DND-41 (cell line): Measurements from ENCODE around the gene GNAO1.

Experiments used
- ATAC-seq: fragments of 200-7000 bp; cut with Tn5 transposase; 3 replicates; pipeline ENCODE4 v1.9.1; 2021; ENCODE audit warnings: low read depth; ENCODE audit not compliant: insufficient read depth
- DNase-seq: peaks from one replicate; pipeline ENCODE4 v3.0.0-alpha.2; 2020
- H2AFZ ChIP-seq: 2 replicates; pipeline ENCODE4 v1.6.0; 2012; ENCODE audit warnings: low read depth, low read length
- H3K27ac ChIP-seq: 2 replicates; pipeline ENCODE4 v1.5.1; 2012; ENCODE audit warnings: low read length, inconsistent platforms
- H3K27me3 ChIP-seq: fragments of 200-600 bp; sonication (generic); 2 replicates; pipeline ENCODE4 v1.6.0; 2012; ENCODE audit warnings: low read length, mild to moderate bottlenecking, inconsistent platforms; ENCODE audit not compliant: insufficient read depth, poor library complexity
- H3K36me3 ChIP-seq: 2 replicates; pipeline ENCODE4 v1.5.1; 2012; ENCODE audit warnings: low read length, inconsistent platforms; ENCODE audit not compliant: insufficient read depth
- H3K4me1 ChIP-seq: 2 replicates; pipeline ENCODE4 v1.5.1; 2012; ENCODE audit warnings: mild to moderate bottlenecking, low read length; ENCODE audit not compliant: insufficient read depth
- H3K4me2 ChIP-seq: 2 replicates; pipeline ENCODE4 v1.6.0; 2012; ENCODE audit warnings: mild to moderate bottlenecking, moderate library complexity, low read length, inconsistent platforms; ENCODE audit not compliant: insufficient read depth
- H3K4me3 ChIP-seq, 2 experiments: fragments of 200-600 bp in 1 of 2; shearing (Covaris generic) in 1 of 2; 2 replicates each; pipeline ENCODE4 v1.5.1; 2012 to 2016; ENCODE audit warnings: inconsistent platforms in 2 of 2, low read length in 2 of 2, mild to moderate bottlenecking in 2 of 2, low read depth in 1 of 2, moderate library complexity in 1 of 2
- H3K79me2 ChIP-seq: 2 replicates; pipeline ENCODE4 v1.6.0; 2012; ENCODE audit warnings: low read length, inconsistent platforms; ENCODE audit not compliant: insufficient read depth
- H3K9ac ChIP-seq: 2 replicates; pipeline ENCODE4 v1.6.0; 2012; ENCODE audit warnings: low read depth, mild to moderate bottlenecking, inconsistent platforms, low read length, moderate library complexity
- H3K9me3 ChIP-seq: 2 replicates; pipeline ENCODE4 v1.5.1; 2012; ENCODE audit warnings: low read length, moderate library complexity, mild to moderate bottlenecking, inconsistent platforms; ENCODE audit not compliant: insufficient read depth, severe bottlenecking
- H4K20me1 ChIP-seq: 2 replicates; pipeline ENCODE4 v1.6.0; 2012; ENCODE audit warnings: low read length; ENCODE audit not compliant: insufficient read depth
- EZH2 ChIP-seq: IDR thresholded peaks from 3 replicates; pipeline ENCODE4 v1.6.1; 2012; ENCODE audit warnings: borderline replicate concordance, low read depth, mild to moderate bottlenecking, moderate library complexity, low read length, inconsistent platforms; ENCODE audit not compliant: severe bottlenecking
- TF ChIP-seq, protein P1 (sequence below): IDR thresholded peaks from 2 replicates; pipeline ENCODE4 v1.5.1; 2012; ENCODE audit warnings: borderline replicate concordance, low read length, moderate library complexity, mild to moderate bottlenecking; ENCODE audit not compliant: poor library complexity, severe bottlenecking; ENCODE audit errors: extremely low read depth

Gene GNAO1

DNA sequence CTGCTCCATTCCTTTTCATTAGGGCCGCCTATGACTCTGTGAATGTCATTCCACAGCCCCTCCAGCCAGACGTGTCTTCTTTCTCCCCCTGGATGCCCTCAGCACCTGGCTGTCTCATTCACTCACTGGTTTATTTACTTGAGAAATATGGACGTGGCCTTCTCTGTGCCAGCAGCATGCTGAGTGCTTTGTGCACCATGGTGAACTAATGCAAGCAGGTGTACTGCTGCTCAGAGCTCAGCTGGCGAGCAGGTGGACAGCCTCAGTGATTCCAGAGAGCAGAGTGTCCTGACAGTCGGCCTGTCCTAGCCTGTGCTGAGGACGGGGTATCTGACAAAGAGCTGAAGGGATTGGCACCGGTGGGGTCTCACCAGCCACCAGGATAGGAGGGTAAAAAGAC, 96.7 kb downstream of the GNAO1 start:
- DNase-seq: no peak
- TF ChIP-seq, protein P1, sequence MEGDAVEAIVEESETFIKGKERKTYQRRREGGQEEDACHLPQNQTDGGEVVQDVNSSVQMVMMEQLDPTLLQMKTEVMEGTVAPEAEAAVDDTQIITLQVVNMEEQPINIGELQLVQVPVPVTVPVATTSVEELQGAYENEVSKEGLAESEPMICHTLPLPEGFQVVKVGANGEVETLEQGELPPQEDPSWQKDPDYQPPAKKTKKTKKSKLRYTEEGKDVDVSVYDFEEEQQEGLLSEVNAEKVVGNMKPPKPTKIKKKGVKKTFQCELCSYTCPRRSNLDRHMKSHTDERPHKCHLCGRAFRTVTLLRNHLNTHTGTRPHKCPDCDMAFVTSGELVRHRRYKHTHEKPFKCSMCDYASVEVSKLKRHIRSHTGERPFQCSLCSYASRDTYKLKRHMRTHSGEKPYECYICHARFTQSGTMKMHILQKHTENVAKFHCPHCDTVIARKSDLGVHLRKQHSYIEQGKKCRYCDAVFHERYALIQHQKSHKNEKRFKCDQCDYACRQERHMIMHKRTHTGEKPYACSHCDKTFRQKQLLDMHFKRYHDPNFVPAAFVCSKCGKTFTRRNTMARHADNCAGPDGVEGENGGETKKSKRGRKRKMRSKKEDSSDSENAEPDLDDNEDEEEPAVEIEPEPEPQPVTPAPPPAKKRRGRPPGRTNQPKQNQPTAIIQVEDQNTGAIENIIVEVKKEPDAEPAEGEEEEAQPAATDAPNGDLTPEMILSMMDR: no peak
- TF ChIP-seq EZH2: no peak
- H3K27ac ChIP-seq: no peak overlapping the region

GRCh38 chr16:56289416-56289815, 98.1 kb downstream of the GNAO1 start:
- Histone ChIP-seq H3K79me2 (no peaks in the 10 kb centered on the region), H4K20me1 (no peaks in the 10 kb centered on the region; the same call in 1 of the 2 replicates), H2AFZ (no peak overlapping the region), H3K9ac (no peak overlapping the region), H3K27ac (no peak overlapping the region), H3K4me3 (no peak overlapping the region), H3K4me2 (no peak overlapping the region), H3K4me1 (no peaks in the 10 kb centered on the region), H3K27me3 (no peaks in the 10 kb centered on the region), H3K36me3 (no peaks in the 10 kb centered on the region), H3K9me3 (no peaks in the 10 kb centered on the region)
- no peak for DNase-seq
- TF ChIP-seq, protein P1: no peak
- TF ChIP-seq EZH2: no peak
- no peak for ATAC-seq

More for the DNA sequence above, 96.7 kb downstream of the GNAO1 start:
- Histone ChIP-seq H2AFZ (no peak overlapping the region), H4K20me1 (no peaks in the 10 kb centered on the region; the same call in 1 of the 2 replicates), H3K9ac (no peak overlapping the region), H3K9me3 (no peaks in the 10 kb centered on the region), H3K27me3 (no peaks in the 10 kb centered on the region), H3K4me2 (no peak overlapping the region), H3K79me2 (no peaks in the 10 kb centered on the region), H3K4me3 (no peak overlapping the region), H3K36me3 (peaks cover 8% of the 10 kb centered on the region), H3K4me1 (no peaks in the 10 kb centered on the region)
- no peak for ATAC-seq

GRCh38 chr16:56289862-56290261, 98.6 kb downstream of the GNAO1 start:
- Histone ChIP-seq H3K9me3 (no peaks in the 10 kb centered on the region), H3K4me2 (no peak overlapping the region), H4K20me1 (no peaks in the 10 kb centered on the region; the same call in 1 of the 2 replicates), H3K9ac (no peak overlapping the region), H3K36me3 (no peaks in the 10 kb centered on the region), H3K4me3 (no peak overlapping the region), H3K79me2 (no peaks in the 10 kb centered on the region), H3K27me3 (no peaks in the 10 kb centered on the region), H3K27ac (no peak overlapping the region), H3K4me1 (no peaks in the 10 kb centered on the region), H2AFZ (no peak overlapping the region)
- TF ChIP-seq EZH2: no peak
- TF ChIP-seq, protein P1: no peak
- ATAC-seq (no peak), DNase-seq (no peak)

DNA sequence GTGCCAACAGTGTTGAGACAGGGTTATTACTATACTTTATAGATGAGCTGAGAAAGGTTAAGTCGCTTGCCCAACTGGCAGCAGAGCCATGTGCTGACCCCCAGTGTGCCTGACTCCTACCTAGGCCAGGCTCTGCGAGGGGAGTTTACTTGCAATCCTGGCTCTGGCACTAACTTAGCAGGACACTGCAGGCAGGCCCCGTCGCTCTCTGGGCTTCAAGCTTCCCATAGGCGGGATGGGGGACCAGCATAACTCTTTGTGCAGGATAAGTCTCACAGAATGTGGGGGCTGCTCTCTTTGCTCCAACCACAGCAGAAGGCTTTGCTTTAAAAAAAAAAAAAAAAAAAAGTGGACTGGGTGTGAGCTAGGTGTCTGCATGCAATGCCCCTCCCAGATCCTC, 102.7 kb downstream of the GNAO1 start:
- Histone ChIP-seq H3K27ac (no peak overlapping the region), H2AFZ (no peak overlapping the region), H4K20me1 (peaks cover 12% of the 10 kb centered on the region), H3K27me3 (no peaks in the 10 kb centered on the region), H3K36me3 (0 out of 2 replicates have a peak, but pooled peaks cover 2% of the 10 kb centered on the region), H3K4me2 (no peak overlapping the region), H3K4me3 (no peak overlapping the region), H3K4me1 (no peaks in the 10 kb centered on the region), H3K9ac (no peak overlapping the region), H3K9me3 (no peaks in the 10 kb centered on the region), H3K79me2 (no peaks in the 10 kb centered on the region)
- TF ChIP-seq, protein P1: no peak
- TF ChIP-seq EZH2: no peak
- ATAC-seq: no peak
- no peak for DNase-seq
